Skeletal muscle cell (primary cell): Measurements from ENCODE around the gene CHRNA9.
"Not testable (repeated sequence)": the region's sequence is repeated elsewhere in the genome, so short reads cannot be mapped to it uniquely, and the experiment has no call there.

Experiments used
- DNase-seq: peaks from one replicate; pipeline ENCODE4 v3.0.0-alpha.2; 2010; ENCODE audit warnings: low read depth
- H3K4me3 ChIP-seq: 2 replicates; pipeline ENCODE4 v1.5.1; 2011; ENCODE audit warnings: low read depth, mild to moderate bottlenecking, control low read depth, low read length, moderate library complexity

The CHRNA9 gene, protein sequence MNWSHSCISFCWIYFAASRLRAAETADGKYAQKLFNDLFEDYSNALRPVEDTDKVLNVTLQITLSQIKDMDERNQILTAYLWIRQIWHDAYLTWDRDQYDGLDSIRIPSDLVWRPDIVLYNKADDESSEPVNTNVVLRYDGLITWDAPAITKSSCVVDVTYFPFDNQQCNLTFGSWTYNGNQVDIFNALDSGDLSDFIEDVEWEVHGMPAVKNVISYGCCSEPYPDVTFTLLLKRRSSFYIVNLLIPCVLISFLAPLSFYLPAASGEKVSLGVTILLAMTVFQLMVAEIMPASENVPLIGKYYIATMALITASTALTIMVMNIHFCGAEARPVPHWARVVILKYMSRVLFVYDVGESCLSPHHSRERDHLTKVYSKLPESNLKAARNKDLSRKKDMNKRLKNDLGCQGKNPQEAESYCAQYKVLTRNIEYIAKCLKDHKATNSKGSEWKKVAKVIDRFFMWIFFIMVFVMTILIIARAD

DNA sequence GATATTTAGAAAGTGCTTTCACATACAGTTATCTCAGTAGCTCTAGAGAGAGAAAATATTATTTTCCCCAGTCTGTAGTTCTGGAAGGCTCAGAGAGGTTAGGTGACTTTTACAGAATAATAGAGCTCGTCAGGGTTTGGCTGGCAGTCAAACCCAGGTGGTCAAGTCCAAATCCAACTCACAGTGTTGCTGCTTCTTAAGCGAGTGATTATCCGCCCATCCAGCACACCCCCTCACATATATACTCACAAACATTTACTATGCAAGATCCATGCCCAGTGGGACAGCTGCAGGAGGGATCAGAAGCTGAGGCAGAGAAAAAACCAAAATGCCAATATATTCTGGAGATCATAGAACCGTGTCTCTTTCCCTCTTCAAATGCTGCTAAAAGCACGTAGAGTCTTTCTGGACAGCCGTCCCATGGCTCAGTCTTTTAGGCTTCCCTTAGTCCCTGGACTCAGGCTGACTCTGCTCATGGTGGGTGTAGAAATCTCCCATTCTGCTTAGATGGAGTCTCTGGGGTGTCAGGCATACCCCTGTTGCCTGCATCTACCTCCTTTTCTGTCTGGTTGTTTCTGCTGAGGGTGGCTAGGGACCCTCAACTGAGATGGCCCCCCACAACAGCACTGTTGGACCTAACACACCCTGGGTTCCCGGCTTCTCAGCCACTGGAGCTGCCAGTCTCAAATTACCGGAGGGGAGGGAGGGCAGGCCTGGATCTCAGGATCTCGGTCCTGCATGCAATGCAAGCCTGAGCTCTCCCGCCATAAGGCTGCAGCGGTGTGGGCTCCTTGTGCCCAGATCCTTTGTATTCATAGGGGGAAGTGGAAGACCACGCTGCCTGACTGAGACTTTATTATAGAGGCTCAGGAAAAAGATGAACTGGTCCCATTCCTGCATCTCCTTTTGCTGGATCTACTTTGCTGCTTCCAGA, at the start of gene CHRNA9:
Gene CHRNA9, plus strand, starts transcription at position 743 of the 934 bp plus-strand sequence. Its CDS starts 135 bp downstream, at position 878.
- DNase-seq: no peak
- H3K4me3 ChIP-seq: no peak within 1 kb of the TSS

DNA sequence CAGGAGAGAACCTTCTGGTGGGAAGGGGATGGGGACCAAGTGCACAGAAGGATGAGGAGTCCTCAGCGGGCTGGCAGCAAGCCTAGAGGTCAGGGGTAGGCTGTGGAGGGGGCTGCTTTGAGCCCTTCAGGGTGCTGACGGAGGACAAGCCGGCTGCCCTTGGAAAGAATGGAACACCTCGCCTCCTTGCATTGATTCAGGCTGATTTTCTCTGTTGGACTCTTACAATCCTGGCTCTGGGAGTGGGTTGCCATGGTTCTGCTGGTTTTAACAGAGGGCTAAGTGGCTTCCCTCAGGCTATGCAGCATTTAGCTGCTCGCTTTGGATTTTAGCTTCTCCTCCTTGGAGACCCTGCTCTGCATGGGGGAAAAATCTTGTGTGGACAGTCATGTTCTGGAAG, 49.4 kb upstream of the CHRNA9 start:
- no peak overlapping the region for H3K4me3 ChIP-seq
- DNase-seq: no peak

DNA sequence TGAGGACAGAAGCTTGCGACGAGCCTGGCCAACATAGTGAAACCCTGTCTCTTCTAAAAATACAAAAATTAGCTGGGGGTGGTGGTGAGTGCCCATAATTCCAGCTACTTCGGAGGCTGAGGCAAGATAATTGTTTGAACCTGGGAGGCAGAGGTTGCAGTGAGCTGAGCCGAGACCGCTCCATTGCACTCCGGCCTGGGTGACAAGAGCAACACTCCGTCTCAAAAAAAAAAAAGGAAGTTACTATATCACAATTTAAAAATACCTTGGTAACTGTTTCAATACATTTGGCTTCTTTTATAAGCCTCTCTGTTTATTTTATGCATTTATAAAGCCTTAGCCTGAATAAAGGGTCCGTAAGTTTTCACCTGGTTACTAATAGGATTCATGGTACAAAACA, 46.6 kb upstream of the CHRNA9 start:
- H3K4me3 ChIP-seq: no peak overlapping the region
- DNase-seq: no peak

DNA sequence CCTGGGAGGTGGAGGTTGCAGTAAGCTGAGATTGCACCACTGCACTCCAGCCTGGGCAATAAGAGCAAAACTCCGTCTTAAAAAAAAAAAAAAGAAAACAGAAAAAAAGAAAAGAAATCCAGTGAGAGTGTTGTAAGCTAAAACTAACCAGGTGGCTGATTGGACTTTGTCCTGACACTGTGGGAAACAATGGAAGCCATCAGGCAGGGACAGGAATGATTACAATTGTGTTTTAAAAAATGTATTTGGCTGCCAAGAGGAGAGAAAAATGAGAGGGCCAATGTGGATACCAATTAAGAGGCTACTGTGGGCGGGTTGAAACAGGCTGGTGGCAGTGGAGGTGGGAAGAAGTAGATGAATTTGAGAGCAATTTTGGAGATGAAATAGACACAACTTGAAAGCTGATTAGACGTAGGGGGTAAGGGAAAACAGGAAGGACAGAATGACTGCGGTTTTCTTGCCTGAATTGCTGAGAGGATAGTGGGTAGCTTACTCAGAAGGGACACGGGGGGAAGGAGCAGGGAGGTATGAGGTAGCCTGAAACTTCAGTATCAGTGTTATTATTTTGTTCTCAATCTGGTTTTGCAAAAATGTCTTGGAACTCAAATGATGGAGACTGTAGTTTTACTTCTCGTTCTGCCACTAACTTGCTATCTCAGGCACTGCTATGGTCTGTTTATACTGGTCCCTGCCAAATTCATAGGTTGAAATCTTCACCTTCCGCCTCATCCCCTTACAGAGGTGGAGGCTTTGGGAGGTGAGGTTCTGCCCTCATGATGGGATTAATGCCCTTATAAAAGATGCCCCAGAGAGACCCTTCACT, 45.6 kb upstream of the CHRNA9 start:
- no peak for DNase-seq
- H3K4me3 ChIP-seq: no peak overlapping the region

DNA sequence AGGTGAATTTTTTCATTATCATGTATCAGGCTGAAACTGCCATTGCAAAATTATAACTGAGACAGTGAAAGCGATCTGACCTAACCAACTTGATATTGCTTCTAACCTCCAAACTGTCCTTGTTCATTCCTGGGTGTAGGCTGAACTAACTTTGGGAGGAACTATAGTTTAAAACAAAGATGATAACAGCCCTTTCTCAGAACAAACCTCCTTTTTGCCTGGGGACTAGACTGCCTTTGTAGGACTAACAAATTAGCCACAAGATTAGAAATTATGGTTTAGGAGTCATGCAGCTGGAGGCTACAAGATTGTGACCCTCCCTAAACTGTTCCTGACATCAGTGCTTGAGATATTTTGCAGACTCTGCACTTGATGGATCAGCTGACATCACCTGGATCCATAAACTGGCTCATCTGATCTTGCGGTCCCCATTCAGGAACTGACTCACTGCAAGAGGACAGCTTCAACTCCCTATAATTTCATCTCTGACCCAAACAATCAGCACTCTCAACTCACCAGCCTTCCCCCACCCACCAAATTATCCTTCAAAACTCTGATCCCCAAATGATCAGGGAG, 44.4 kb upstream of the CHRNA9 start:
- H3K4me3 ChIP-seq: not testable (repeated sequence)
- DNase-seq: peak; percentile 9

DNA sequence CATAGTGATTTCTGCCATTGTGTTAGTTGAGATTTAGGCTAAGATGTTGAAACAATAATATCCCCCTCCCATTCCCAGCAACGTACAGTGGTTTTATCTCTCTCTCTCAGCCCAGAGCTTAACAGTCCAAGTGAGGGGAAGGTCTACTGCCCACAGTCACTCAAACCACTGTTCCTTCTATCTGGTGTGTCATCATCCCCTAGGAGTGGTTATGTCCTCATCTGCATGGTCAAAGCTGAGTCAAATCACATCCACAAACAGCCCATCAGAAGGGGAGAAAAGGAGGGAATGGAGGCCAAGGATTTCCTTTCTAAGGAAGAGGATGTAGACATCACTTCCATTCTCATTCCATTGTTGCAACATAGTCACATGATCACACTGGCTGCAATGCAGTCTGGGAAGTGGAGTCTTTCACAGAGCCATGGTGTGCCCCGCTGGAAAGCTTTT, 42.8 kb upstream of the CHRNA9 start:
- no peak overlapping the region for H3K4me3 ChIP-seq
- DNase-seq: peak; percentile 49

DNA sequence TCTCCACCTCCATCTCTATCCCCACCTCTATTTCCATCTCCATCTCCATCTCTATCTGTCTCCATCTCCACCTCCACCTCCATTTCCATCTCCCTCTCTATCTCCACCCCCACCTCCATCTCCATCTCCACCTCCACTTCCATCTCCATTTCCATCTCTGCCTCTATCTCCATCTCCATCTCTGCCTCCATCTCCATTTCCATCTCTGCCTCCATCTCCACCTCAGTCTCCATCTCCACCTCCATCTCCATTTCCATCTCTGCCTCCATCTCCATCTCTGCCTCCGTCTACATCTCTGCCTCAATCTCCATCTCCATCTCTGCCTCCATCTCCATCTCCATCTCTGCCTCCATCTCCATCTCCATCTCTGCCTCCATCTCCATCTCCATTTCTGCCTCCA, 40.8 kb upstream of the CHRNA9 start:
- H3K4me3 ChIP-seq: no peak overlapping the region

DNA sequence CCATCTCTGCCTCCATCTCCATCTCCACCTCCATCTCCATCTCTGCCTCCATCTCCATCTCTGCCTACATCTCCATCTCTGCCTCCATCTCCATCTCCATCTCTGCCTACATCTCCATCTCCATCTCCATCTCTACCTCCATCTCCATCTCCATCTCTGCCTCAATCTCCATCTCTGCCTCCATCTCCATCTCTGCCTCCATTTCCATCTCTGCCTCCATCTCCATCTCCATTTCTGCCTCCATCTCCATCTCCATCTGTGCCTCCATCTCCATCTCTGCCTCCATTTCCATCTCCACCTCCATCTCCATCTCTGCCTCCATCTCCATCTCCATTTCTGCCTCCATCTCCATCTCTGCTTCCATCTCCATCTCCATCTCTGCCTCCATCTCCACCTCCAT, 40.1 kb upstream of the CHRNA9 start:
- not testable (repeated sequence) for H3K4me3 ChIP-seq, DNase-seq

More for the DNA sequence above, 40.8 kb upstream of the CHRNA9 start:
- no peak for DNase-seq

DNA sequence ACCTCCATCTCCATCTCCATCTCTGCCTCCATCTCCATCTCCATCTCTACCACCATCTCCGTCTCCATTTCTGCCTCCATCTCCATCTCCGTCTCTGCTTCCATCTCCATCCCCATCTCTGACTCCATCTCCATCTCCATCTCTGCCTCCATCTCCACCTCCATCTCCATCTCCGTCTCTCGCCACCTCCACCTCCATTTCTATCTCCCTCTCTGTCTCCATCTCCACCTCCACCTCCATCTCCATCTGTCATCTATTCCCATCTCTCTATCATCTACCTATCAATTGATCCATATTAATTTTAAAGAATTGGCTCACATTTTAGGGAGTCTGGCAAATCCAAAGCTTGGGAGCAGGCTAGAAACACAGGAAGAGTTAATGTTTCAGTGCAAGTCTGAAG, 39.6 kb upstream of the CHRNA9 start:
- no peak overlapping the region for H3K4me3 ChIP-seq
- DNase-seq: no peak

DNA sequence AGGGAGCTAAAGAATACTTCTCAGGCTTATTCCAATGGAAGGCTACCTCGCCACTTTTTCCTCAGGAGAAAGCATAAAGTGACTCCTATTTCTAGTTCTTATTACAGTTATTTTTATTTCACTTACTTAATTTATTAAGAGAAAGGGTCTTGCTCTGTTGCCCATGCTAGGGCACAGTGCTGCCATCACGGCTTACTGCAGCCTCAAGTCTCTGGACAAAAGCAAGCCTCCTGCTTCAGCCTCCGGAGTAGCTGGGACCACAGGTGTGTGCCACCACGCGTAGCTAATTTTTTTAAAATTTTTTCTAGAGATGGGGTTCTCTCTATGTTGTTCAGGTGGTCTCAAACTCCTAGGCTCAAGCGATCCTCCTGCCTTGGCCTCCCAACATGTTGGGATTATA, 36.0 kb upstream of the CHRNA9 start:
- H3K4me3 ChIP-seq: no peak overlapping the region
- no peak for DNase-seq

DNA sequence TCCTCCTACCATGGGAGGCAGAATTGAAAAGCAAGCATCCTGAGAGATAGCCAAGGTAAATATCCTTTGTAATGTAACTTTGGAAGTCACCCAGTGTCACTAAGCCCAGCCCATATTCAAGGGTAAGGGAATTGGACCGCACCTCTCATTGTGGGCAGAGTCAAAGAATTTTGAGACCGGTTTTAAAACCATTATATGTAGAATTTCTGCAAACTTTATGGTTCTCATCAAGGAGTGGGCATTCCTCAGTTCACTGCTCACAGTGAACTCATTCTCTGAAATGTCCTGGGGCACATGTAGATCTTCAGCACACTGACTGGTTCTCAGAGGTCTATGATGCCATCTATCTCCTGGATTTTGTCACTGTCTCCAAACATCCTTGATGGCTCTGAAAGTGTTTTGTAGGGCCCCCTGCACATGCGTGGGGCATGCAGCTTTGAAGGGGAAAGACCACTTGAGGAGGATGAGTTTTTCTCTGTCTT, 35.3 kb upstream of the CHRNA9 start:
- no peak for DNase-seq
- H3K4me3 ChIP-seq: no peak overlapping the region

DNA sequence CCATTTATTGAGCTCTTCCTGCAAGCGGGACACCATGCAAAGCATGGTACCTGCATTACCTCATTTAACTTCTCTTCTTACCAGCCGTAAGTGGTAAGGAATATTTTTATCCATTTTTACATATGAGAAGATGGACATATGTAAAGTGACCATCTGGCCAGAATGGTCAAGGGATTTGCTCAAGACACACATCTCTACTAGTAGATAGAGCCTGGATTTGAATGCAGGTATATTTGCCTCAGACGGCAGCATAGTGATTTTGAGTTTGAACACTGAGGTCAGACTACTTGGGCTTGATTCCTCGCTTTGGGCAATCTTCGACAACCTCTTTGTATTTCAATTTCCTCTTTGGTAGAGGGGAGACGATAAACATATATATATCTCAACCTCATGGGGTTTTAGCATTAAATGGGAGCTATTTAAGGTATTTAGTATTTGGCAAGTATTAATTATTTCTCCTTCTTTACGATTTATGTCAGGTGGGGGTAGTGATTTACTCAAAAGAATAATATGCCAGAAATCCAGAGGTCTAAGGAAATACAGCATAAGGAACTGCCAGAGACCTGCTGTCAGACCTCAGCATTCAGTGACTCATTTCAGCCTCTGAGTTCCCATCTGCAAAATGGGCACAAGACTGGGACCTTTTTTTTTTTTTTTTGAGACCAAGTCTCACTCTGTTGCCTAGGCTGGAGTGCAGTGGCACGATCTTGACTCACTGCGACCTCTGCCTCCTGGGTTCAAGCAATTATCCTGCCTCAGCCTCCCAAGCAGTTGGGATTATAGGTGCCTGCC, 34.6 kb upstream of the CHRNA9 start:
- DNase-seq: no peak
- H3K4me3 ChIP-seq: no peak overlapping the region

DNA sequence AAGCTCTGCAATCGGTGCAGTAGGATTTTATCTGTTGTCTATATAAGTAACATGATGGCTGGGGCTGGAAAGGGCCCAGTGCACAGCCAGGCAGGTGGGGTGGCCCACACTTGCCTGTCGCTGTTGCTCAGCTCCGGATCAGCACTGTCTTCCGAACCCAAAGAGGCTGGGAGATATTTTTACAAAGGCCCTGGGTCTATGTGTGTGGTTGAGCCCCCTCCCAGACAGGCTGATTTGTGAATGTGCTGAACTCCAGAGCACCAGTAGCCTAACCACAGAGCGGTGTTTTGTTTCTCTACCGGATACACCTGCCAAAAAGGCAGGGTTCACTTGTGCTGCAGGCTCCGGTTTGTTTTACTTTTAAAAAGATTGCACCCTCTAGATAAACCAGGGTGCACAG, 33.5 kb upstream of the CHRNA9 start:
- no peak overlapping the region for H3K4me3 ChIP-seq
- DNase-seq: no peak

DNA sequence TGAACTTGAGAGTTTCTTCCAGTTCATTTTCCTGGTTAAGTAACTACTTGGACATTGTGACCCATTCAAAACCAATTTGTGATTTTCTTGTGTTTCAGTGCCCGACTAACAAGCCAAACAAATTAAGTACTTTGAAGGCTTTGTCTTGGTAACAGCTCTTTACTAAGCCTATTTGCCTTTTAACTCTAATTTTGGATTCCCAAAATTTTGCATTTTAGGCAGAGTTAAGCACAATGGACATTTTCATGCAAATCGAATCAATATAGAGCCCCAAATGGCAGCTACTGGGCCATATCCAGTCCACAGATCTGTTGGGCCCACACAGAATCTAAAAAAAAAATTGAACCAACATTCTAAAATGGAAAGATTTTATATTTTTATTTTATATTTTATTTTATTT, 31.4 kb upstream of the CHRNA9 start:
- no peak overlapping the region for H3K4me3 ChIP-seq
- DNase-seq: no peak

DNA sequence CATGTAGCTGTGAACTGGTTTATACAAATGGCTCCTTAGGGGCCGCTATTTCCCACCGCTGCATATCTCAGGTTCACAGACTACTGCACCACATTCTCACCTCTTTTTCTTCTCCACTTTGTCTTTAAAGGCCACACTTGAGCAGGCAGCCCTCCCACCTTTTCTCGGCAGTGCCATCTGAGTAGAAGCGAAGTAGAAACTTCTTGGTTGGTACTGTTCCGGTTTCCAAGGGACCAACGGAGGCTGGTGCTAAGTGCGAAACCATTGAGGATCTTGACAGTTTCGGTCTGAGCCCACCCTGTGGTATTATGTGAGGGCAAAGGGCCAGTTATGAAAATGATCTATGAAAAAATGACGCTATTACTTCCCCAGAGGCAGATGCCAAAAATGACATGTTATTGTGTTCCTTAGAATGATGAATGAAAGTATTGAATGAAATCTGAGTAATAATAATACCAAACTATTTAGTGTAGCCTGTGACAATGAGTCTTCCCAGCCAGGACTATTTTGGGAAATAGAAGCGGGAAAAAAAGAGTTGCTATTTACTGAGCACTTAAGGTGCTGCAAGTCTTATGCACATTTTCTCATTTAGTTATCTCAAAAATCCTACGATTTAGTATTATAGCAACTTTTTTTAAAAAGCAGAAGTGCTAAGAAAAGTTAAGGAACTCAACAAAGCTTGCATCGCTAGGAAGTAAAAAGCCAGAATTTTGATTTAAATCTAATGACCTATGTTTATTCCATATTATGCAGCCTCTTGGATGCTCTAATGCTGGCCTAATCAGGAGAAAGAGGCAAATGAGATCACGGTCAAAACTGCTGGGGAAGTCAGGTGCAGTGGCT, 29.6 kb upstream of the CHRNA9 start:
- no peak overlapping the region for H3K4me3 ChIP-seq
- DNase-seq: no peak

DNA sequence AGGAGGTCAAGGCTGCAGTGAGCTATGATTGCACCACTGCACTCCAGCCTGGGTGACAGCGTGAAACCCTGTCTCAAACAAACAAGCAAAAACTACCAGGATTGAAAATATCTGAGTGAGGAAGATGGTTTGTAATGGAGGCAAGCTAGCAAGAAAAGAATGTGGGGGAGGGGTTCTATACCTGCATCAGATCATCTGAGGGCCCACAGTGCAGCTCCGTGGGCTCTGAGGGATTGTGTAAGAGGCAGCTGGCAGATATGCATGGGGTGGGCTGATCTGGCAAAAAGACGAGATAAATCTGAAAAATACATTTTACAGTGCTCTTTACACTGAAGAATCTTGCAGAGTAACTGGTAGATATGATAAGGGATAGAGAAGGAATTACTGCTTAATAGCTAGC, 28.9 kb upstream of the CHRNA9 start:
- DNase-seq: no peak
- no peak overlapping the region for H3K4me3 ChIP-seq

DNA sequence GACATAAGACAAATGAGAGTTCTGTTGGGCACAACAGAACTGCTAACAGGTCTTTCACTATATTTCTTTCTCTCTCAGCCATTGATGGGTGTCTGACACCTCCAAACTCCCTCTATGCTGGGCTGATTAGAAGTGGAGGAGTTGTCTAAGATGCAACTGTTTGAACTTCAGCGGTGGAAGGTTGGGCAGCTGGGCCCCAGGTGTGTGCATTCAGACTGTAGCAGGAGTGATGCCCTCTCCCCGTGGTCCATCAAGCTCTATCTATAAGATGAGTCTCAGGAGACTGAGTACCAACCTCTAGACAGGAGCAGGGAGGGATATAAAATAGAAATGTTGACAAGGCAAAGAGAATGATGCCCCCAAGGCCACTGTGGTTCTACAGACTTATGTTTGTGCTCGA, 28.2 kb upstream of the CHRNA9 start:
- DNase-seq: no peak
- H3K4me3 ChIP-seq: no peak overlapping the region
